ENCODE results near the gene KRTAP3-3.
"Not testable (repeated sequence)": the region's sequence is repeated elsewhere in the genome, so short reads cannot be mapped to it uniquely, and the experiment has no call there.

KRTAP3-3 gene

GRCh38 chr17:40993839-40994238, at the start of gene KRTAP3-3:
Gene KRTAP3-3, minus strand, starts transcription at chr17:40994164. Its CDS starts 67 bp downstream, at chr17:40994097.
- no peak for DNase-seq

- no peak for DNase-seq
Observed at GRCh38 chr17:41042953-41043352, 49.0 kb upstream of the KRTAP3-3 start.

DNA sequence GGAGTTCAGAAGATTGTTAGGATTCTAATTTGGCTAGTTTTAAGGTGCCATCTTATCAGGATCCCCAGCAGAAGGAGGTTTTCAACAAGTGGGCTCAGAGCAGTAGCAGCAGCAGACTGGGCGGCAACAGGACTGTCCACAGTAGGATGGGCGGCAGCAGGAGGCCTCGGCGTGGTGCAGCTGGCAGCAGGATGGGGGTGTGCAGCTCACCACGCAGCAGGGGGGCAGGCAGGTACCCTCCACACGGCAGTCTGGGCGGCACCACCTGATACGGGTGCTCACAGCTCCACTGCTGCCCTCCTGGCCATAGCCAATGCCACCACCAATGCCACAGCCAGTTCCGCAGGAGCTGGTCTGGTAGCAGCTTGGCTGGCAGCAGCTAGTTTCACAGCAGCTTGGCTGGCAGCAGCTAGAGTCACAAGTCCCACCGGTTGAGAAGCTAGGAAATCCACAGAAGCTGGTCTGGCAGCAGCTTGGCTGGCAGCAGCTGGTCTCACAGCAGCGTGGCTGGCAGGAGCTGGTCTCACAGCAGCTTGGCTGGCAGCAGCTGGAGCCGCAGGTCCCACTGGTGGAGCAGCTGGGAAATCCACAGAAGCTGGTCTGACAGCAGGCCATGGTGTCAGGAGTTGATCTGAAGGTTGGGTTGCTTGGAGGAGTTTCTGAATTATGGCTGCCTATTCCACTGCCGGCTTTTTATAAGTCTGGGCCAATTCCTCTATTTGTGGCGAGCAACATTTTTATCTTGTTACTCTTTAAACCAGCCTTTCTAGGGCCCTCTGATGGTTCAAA, 47.0 kb upstream of the KRTAP3-3 start, which contains the start of gene KRTAP1-1:
KRTAP1-1 (minus strand) TSS at position 668 of the 789 bp plus-strand sequence; CDS start at position 615, 53 bp downstream.
- DNase-seq: not testable (repeated sequence)

- no peak for DNase-seq
Observed at GRCh38 chr17:41037853-41038350, 43.9 kb upstream of the KRTAP3-3 start.

- not testable (repeated sequence) for DNase-seq
Observed at GRCh38 chr17:41034346-41034935, 40.5 kb upstream of the KRTAP3-3 start, which contains the start of gene KRTAP1-3. Gene KRTAP1-3, minus strand, starts transcription at chr17:41034874. Its CDS starts 53 bp downstream, at chr17:41034821.

DNA sequence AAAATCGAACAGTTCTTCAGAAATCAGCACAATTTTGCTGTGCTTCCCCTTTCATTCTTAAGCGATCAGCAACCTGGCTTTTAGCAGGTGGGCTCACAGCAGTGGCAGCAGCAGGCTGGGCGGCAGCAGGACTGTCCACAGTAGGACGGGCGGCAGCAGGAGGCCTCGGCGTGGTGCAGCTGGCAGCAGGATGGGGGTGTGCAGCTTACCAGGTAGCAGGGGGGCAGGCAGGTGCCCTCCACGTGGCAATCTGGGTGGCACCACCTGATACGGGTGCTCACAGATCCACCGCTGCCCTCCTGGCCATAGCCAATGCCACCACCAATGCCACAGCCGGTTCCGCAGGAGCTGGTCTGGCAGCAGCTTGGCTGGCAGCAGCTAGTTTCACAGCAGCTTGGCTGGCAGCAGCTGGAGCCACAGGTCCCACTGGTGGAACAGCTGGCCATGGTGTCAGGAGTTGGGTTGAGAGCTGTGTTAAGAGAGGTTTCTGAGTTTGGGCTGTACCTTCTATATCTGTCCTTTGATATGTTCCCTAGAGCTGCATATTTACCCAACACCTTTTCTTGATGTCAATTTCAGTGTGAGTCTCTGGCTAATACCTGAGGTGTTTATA, 35.8 kb upstream of the KRTAP3-3 start, which contains the start of gene KRTAP1-4:
KRTAP1-4 (minus strand) TSS at position 563 of the 613 bp plus-strand sequence; CDS start at position 446, 117 bp downstream.
- DNase-seq: no peak

DNA sequence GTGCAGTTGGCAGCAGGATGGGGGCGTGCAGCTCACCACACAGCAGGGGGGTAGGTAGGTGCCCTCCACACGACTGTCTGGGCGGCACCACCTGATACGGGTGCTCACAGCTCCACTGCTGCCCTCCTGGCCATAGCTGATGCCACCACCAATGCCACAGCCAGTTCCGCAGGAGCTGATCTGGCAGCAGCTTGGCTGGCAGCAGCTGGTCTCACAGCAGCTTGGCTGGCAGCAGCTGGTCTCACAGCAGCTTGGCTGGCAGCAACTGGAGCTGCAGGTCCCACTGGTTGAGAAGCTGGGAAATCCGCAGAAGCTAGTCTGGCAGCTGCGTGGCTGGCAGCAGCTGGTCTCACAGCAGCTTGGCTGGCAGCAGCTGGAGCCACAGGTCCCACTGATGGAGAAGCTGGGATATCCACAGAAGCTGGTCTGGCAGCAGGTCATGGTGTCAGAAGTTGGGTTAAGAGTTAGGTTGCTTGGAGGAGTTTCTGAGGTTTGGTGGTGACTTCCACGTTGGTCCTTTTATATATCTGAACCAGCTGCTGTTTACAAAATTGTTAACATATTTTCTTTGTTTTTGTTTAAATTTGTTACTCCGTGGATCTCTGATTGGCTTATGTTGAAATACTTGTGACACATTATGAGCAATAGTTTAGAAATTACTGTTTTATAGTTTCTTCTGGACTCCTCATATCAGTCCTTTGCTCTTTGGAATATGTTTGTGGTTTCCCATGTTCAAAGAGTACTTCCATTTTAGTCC, 32.9 kb upstream of the KRTAP3-3 start, which contains the start of gene KRTAP1-5:
KRTAP1-5 (minus strand) TSS at position 494 of the 757 bp plus-strand sequence; CDS start at position 441, 53 bp downstream.
- no peak for DNase-seq

DNA sequence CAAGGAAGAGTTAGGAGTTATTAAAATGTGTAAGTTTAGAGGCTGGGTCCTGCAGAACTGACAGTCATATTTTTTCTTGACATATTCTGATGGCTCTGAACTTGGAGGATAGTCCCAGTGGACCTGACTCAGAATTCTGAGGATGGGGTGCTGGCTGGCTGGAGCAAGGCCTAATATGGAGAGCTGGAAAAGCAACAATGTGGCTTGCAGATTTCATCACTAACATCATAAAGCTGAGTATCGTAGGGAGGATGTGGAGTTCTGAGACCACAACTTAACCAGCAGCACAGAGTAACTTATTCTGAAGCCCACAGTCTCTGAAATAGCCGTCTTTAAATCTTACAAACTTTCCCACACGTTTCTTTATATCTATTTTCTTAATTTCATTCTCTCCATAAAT, 30.7 kb upstream of the KRTAP3-3 start:
- DNase-seq: no peak

DNA sequence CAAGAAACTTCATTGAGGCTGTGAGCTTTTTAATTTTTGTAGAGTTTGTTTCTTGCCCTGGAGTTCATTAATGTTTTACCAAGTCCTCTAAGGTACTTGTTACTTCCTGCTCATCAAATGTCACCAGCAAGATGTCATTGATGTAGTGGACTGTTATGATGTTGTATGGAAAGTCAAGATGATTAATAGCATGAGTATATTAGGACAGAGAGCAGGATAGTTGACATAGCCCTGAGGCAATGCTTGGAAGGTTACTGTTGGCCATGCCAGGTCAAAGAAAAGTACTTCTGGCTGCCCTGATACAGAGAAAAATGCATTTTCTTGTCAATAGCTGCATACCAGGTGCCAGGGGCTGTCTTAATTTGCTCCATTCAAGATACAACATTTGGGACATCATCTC, 26.4 kb upstream of the KRTAP3-3 start:
- DNase-seq: no peak

- no peak for DNase-seq
Observed at GRCh38 chr17:41019415-41019814, 25.5 kb upstream of the KRTAP3-3 start.

GRCh38 chr17:41018541-41018940, 24.6 kb upstream of the KRTAP3-3 start:
- DNase-seq: no peak

DNA sequence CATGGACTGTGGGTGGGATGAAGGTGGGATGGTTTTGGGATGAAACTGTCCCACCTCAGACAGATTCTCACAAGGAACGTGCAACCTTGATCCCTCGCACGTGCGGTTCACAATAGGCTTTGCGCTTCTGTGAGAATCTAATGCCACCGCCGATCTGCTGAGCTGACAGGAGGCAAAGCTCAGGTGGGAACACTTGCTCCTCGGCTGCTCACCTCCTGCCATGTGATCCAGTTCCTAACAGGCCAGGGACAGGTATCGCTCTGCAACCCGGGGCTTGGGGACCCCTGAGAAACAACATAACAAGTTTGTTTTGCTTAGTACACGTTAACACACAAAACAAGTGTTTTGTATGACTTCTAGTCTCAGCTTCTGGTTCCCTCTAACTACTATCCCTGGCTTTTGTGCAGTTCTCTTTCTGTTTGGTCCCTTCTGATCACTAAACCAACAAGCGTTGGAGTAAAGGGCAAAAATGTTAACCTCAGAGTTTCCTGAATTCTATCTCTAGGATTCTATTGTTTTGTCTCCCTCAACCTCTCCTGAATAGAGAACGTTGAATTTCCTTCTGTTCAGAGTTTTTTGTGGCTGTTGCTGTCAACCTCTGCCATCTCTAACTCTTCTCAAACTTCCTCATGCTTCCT, 22.7 kb upstream of the KRTAP3-3 start:
- DNase-seq: no peak

GRCh38 chr17:41015454-41015853, 21.5 kb upstream of the KRTAP3-3 start:
- DNase-seq: no peak

- DNase-seq: no peak
Observed at GRCh38 chr17:41013606-41014005, 19.6 kb upstream of the KRTAP3-3 start.

- no peak for DNase-seq
Observed at GRCh38 chr17:41013181-41013580, 19.2 kb upstream of the KRTAP3-3 start.

DNA sequence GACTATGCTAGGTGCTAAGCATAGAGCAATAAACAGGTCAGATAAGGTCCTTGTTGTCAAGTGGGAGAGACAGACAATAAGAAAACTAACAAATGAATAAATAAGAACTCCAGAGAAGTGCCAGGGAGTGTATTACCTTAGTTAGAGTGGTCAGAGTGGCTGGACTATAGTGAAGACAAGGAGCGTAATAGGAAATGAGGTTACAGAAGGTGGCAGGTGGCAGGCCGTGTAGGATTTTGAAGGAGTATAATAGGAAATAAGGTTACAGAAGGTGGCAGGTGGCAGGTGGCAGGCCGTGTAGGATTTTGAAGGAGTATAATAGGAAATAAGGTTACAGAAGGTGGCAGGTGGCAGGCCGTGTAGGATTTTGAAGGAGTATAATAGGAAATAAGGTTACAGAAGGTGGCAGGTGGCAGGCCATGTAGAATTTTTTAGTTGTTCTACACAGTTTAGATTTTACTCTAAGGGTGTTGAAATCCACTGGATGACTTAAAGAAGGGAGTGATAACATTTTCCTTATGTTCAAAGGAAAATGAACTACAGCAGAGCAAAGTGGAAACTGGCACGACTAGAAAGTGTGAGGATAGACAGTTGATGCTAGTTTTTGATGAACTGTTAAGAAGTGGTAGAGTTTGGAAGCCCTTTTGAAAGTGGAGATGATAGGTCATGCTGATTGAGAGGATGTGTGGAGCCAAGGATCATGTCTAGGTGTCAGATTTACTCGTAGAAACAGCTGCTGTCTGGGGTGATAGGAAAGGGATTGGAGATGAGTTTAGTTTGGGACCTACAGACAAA, 18.6 kb upstream of the KRTAP3-3 start:
- no peak for DNase-seq

DNA sequence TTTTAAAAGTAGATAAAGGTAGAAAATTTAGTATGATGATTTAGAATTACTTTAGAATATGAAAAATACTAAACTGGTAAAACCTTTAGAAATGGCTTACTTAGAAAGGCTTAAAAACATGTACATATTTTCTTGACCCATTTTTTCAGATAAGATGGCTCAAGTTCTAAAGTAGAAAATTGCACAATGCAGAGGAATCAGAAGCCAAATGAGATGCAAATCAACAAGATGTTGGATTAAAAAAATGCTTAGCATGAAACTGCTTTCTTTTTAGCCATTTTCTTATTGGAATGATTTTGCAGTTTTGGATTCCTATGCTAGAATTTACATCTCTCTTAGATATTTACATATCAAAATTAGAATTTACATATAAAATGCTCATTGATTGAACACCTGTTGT, 16.5 kb upstream of the KRTAP3-3 start:
- no peak for DNase-seq

DNA sequence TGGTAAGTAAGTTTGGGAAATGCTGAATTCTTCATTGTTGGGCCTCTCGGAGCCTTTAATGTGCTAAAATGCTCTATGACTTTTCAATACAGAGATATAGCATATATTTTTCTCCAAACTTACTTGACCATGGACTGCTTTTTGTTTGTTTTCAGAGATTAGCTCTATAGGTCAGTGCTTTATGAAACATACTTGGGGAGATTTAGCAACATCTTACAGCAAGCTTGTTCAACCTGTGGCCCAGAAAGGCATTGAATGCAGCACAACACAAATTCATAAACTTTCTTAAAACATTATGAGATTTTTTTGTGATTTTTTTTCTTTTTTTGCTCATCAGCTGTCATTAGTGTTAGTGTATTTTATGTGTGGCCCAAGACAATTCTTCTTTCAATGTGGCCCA, 16.0 kb upstream of the KRTAP3-3 start:
- DNase-seq: no peak

DNA sequence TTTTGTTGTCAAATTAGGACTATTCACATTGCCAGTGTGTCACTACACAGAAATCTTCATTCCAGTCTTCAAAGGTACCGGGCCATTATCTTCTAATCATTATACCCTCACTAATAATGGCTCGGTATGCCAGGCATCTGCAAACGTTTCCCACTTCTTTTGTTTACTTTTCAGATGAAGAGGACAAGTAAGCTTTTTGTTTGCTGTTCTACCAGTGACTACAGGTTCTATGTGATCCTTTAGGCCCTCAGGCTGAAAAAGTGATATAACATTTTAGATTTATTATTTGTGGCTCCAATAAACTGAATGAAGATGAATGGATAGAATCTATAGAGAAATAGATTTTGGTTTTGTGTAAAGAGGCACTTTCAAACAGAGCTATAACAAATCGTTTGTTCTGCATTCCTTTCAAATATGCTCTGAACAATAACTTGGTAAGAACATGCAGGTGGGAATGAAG, 15.4 kb upstream of the KRTAP3-3 start:
- no peak for DNase-seq

DNA sequence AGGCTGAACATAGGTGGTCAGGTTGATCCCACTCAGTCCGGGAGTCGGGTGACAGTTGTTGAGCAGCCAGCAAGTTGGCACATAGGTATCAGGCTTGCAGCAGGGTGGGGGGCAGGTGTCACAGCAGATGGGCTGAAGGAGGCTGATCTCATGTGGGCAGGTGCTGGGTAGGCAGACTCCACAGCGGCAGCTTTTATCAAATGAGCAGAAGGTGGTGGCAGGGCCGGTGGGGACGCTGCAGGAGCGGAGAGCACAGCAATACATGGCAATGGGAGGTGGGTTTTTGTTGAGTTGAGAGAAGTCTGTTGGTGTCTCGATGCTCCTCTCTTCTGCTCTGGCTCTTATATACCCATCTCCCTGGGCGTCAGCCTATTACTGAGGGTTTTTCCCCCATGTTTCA, 14.8 kb upstream of the KRTAP3-3 start, which contains the start of gene KRTAP3-1:
KRTAP3-1 (minus strand) TSS at position 318 of the 400 bp plus-strand sequence; CDS start at position 264, 54 bp downstream.
- no peak for DNase-seq

GRCh38 chr17:41004397-41004796, 10.4 kb upstream of the KRTAP3-3 start:
- no peak for DNase-seq
